ENCODE measurements around the gene CCR9.
A peak's percentile ranks its signal among the peaks of the same experiment; 100 is the strongest.
"Not testable (repeated sequence)": the region's sequence is repeated elsewhere in the genome, so short reads cannot be mapped to it uniquely, and the experiment has no call there.

The CCR9 gene

GRCh38 chr3:45885979-45886705 is at the start of gene CCR9:
Gene CCR9, plus strand, starts transcription at chr3:45886543. Its CDS starts 8,391 bp downstream, at chr3:45894934.
- no peak for DNase-seq (ENCODE audit: low spot score)

- DNase-seq (ENCODE audit: low spot score) = no peak
Observed at GRCh38 chr3:45838466-45838865, 47.9 kb upstream of the CCR9 start.

GRCh38 chr3:45841420-45841756 is 45.0 kb upstream of the CCR9 start:
- peak; percentile 6 for DNase-seq (ENCODE audit: low spot score)

- peak; percentile 95 for DNase-seq (ENCODE audit: low spot score)
Observed at GRCh38 chr3:45841757-45842491, 44.4 kb upstream of the CCR9 start, which contains the start of gene LZTFL1. Gene LZTFL1, minus strand, starts transcription at chr3:45842119. Its CDS starts 128 bp downstream, at chr3:45841991.

- no peak for DNase-seq (ENCODE audit: low spot score)
Observed at GRCh38 chr3:45842851-45843625, 43.3 kb upstream of the CCR9 start.

GRCh38 chr3:45844616-45845015 is 41.7 kb upstream of the CCR9 start:
- no peak for DNase-seq (ENCODE audit: low spot score)

GRCh38 chr3:45848392-45848791 is 38.0 kb upstream of the CCR9 start:
- DNase-seq (ENCODE audit: low spot score) = no peak

GRCh38 chr3:45852828-45853227 is 33.5 kb upstream of the CCR9 start:
- DNase-seq (ENCODE audit: low spot score) = no peak

GRCh38 chr3:45856323-45856722 is 30.0 kb upstream of the CCR9 start:
- not testable (repeated sequence) for DNase-seq (ENCODE audit: low spot score)

GRCh38 chr3:45857024-45857423 is 29.3 kb upstream of the CCR9 start:
- DNase-seq (ENCODE audit: low spot score) = not testable (repeated sequence)

- no peak for DNase-seq (ENCODE audit: low spot score)
Observed at GRCh38 chr3:45858809-45859543, 27.4 kb upstream of the CCR9 start.

- DNase-seq (ENCODE audit: low spot score) = no peak
Observed at GRCh38 chr3:45860481-45860880, 25.9 kb upstream of the CCR9 start.

- DNase-seq (ENCODE audit: low spot score) = no peak
Observed at GRCh38 chr3:45861043-45861719, 25.2 kb upstream of the CCR9 start.

- DNase-seq (ENCODE audit: low spot score) = no peak
Observed at GRCh38 chr3:45864760-45865519, 21.4 kb upstream of the CCR9 start.

- no peak for DNase-seq (ENCODE audit: low spot score)
Observed at GRCh38 chr3:45865563-45865962, 20.8 kb upstream of the CCR9 start.

GRCh38 chr3:45868213-45868612 is 18.1 kb upstream of the CCR9 start:
- DNase-seq (ENCODE audit: low spot score) = no peak

- DNase-seq (ENCODE audit: low spot score) = no peak
Observed at GRCh38 chr3:45868650-45869049, 17.7 kb upstream of the CCR9 start.

- no peak for DNase-seq (ENCODE audit: low spot score)
Observed at GRCh38 chr3:45869638-45870037, 16.7 kb upstream of the CCR9 start.

- no peak for DNase-seq (ENCODE audit: low spot score)
Observed at GRCh38 chr3:45870099-45870498, 16.2 kb upstream of the CCR9 start.

GRCh38 chr3:45871780-45872179 is 14.6 kb upstream of the CCR9 start:
- no peak for DNase-seq (ENCODE audit: low spot score)

GRCh38 chr3:45872569-45872968 is 13.8 kb upstream of the CCR9 start:
- DNase-seq (ENCODE audit: low spot score) = no peak

Measured in LoVo (cell line).